NK-92 (cell line): ENCODE results near the gene SCN1A.
"Not testable (repeated sequence)": the region's sequence is repeated elsewhere in the genome, so short reads cannot be mapped to it uniquely, and the experiment has no call there.

ENCODE experiments used
- DNase-seq: peaks from one replicate; lab custom pipeline; 2025; ENCODE audit not compliant: unreplicated experiment; lab: John Stamatoyannopoulos, UW

Gene SCN1A

DNA sequence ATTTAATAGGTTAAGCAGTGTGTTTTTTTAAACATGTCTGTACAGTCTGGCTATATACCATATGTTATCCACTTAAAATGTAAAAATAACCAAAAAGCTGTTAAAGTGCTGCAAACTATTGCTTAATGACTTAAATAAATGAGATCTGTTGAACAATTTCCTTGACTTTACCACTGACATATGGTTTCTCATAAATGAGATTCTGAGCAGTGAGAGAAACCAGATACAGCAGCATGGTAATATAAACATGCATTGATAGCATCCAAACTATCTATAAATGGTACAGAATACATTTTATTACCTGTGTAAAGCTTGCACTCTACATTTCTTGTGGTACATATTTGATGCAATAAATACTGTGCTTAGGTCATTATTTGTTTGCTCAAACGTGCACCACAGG is 138.0 kb downstream of the SCN1A start:
- no peak for DNase-seq

DNA sequence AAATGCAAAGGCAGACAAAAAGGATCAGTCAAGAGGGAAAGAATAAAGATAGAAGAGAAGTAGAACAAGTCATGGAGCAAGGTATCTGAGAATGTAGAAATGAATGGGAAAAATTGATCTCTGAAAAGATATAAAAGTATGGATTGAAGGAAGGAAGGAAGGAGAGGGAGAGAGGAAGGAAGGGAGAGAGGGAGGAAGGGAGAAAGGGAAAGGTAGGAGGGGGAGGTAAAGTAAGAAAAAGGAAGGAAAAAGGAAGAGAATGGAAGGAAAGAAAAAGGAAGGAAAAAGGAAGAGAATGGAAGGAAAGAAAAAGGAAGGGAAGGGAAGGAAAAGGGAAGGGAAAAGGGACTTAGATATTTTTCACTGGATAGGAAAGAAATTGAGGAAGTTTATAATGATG is 142.7 kb downstream of the SCN1A start:
- no peak for DNase-seq

DNA sequence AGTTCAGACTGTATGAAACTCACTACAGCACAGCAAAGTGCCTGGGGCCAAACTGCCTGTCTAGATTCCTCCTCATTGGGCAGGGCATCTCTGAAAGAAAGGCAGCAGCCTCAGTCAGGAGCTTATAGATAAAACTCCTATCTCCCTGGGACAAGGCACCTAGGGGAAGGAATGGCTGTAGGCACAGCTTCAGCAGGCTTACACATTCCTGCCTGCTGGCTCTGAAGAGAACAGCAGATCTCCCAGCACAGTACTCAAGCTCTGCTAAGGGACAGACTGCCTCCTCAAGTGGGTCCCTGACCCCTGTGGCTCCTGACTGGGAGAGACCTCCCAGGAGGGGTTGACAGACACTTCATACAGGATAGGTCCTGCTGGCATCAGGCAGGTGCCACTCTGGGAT is 155.7 kb downstream of the SCN1A start:
- not testable (repeated sequence) for DNase-seq

DNA sequence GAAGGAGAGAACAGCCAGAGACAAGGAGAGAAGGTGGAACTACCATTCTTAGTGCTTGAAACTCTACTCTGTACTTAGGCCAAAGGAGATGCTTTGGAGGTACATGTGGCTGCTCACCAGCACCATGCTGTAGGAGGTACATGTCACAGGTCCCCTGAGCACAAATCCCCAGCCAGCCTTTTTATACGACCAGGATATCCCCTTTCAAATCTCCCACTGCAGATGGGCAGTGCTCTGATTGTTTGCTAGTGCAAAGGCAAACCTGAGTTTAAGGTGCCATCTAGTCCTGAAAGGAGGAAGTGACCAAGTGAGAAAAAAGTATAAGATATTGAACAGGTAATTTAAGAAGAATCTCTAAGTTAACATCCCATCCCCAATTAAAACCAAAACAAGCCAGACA is 157.2 kb downstream of the SCN1A start:
- no peak for DNase-seq

DNA sequence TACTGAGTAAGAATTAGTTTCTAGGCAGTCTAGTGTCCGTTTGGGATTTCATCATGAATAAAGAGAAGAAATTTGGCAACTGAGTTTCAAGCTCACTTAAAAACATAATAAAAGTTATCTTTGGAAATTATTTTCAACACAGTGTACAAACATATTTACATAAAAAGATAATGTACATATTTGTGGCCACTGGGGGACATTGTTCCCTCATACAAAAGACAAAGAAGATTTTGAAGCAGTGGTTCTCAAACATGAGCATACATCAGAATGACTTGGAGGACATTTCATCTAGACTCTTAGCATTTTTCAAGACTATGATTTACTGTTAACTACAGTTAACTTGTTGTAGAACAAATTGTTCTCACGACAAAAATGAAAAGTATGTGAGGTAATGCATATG is 158.6 kb downstream of the SCN1A start:
- no peak for DNase-seq

DNA sequence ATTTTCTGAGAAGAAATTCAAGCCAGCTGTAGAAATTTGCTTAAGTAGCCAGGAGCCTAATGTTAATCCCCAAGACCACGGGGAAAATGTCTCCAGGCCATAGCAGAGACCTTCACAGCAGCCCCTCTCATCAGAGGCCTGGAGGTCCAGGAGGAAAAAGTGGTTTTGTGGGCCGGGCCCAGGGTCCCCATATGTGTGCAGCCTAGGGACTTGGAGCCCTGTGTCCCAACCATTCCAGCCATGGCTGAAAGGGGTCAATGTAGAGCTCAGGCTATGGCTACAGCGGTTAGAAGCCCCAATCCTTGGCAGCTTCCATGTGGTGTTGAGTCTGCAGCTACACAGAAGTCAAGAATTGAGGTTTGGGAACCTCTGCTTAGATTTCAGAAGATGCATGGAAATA is 160.1 kb downstream of the SCN1A start:
- DNase-seq: no peak

DNA sequence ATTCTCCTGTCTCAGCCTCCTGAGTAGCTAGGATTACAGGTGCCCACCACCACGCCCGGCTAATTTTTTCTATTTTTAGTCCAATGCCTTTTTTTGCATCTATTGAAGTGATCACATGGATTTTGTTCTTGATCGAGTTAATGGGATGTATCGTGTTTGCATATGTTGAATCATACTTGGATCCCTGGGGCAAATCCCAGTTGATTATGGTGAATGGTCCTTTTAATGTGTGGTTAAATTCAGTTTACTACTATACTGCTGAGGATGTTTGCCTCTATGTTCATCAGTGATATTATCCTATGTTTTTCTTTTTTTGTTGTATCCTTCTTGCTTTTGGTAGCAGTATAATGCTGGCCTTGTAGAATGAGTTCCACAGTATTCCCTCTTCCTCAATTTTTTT is 166.0 kb downstream of the SCN1A start:
- no peak for DNase-seq

DNA sequence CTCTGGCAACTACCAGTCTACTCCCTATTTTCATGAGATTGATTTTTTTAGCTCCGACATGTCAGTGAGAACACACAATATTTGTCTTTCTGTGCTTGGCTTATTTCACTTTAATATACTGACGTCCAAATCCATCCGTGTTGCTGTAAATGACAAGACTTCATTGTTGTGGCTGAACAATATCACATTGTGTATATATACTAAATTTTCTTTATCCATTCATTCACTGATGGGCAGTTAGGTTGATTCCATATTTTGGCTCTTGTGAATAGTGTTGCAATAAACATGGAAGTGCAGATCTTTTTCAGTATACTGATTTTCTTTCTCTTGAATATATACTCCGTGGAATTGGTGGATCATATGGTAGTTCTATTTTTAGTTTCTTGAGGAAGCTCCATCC is 168.4 kb downstream of the SCN1A start:
- no peak for DNase-seq

DNA sequence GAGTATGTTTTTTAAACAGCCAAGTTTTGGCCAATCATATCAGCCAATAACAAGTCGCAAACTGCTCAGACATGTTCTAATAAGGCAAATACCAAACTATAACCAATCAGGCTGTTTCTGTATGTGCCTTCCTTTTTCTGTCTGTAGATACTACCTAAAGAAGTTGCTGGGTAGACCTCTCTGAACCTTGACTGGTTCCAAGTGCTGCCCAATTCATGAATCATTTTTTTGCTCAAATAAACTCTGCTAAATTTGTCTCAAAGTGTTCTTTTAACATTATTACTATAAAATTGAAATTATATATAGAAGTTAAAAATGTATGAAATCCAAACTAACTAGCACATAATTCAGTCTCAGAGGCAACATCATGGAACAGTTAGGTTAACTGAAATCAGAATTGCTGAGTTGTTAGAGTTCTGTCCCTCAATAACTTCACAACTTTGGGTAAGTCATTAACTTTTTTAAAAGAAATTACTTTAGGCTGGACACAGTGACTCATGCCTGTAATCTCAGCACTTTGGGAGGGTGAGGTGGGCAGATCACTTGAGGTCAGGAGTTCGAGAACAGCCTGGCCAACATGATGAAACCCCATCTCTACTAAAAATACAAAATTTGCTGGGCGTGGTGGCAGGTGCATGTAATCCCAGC is 169.4 kb downstream of the SCN1A start:
- DNase-seq: no peak

DNA sequence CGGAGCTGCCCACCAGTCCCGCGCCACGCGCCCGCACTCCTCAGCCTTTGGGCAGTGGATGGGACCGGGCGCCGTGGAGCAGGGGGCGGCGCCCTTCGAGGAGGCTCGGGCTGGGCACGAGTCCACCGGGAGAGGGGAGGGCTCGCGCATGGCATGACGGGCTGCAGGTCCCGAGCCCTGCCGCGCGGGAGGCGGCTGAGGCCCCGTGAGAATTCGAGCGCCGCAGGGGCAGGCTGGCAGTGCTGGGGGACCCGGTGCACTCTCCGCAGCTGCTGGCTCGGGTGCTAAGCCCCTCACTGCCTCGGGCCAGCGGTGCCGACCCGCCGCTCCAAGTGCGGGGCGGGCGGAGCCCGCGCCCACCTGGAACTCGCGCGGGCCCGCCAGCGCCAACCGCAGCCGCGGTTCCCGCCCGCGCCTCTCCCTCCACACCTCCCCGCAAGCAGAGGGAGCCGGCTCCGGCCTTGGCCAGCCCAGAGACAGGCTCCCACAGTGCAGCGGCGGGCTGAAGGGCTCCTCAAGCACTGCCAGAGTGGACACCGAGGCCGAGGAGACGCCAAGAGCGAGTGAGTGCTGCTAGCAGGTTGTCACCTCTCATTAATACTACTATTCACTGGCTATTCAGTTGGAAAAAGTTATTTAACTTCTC is 170.7 kb downstream of the SCN1A start:
- no peak for DNase-seq

DNA sequence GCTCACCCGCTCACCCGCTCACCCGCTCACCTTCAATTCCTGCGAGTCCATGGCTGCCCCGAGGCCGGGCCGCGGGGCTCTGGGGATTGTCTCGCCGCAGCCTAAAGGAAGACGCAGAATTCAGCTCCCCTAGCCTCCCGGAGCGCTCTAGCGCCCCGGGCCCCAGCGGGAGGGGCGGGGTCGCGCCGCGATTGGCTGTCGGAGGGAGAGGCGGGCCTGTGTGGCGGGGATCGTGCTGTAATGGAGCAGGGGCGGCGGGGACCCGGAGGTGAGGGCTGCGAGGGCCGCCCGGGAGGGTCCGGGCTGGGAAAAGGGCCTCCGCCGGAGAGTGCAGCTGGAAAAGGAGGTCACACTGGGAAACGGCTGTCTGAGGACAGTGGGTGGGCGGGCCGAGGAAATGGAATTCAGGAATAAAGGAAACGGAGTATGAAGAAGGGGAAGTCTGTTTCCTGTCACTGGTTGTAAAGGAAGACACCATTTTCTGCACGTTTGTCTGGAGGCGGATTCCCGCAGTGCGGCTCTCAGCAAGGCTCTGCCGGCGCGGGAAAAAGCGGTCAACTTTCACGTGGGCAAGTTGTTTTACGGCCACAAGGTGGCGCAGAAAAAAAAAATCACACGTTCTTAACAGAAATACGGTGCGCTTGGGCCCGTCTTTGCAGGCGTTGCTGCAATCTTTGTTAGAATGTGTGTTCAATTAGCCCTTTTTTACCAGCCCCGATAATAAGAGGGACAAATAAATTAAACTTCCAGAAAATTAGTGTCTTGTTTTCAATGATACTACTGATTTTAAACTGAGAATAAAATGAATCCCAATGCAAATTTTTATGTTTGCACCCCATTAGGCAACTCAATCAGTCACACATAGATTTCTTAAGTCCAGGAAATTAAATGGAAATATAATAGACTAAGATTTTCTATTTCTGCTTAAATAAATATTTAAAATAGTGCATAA is 173.9 kb downstream of the SCN1A start, which contains the start of gene TTC21B:
Gene TTC21B, minus strand, starts transcription at position 122 of the 952 bp plus-strand sequence. Its CDS starts 71 bp downstream, at position 51.
- DNase-seq: peak; percentile 25

DNA sequence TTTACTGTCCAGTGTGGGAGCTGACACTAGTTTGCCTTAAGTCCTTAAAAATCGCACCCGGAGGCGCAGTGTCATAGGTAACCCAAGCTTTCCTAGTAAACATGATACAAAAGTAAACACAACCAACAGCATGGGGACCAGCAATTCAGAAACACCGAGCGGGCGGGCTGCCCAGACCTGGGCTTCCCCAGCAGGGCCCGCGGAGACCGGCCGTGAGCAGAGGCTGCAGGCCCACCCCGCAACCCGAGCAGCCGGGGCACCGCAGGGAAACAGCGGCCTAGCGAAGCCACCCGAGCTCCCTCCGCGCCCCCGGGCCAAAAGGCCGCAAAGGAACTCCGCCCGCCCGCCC is 174.5 kb downstream of the SCN1A start:
- DNase-seq: no peak

DNA sequence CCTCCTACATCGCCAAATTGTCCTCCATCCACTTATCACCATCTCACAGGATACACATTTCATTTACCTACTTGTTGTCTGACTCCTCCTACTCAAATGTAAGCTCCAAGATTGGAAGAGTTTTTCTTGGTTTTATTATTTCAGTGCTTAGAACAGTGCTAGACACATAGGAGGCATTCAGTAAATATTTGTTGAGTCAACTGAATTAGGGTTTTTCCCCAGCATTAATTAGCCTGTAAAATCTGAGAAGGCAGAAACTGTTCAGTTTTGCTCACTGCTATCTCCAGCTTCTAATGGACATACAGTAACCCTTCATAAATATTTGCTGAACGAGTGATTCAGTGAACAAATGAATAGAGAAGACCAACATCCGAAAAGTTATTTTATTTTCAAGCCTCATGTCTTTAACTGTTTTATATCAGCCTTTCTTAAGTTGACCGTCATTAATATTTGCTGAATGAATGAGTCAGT is 175.0 kb downstream of the SCN1A start:
- no peak for DNase-seq

DNA sequence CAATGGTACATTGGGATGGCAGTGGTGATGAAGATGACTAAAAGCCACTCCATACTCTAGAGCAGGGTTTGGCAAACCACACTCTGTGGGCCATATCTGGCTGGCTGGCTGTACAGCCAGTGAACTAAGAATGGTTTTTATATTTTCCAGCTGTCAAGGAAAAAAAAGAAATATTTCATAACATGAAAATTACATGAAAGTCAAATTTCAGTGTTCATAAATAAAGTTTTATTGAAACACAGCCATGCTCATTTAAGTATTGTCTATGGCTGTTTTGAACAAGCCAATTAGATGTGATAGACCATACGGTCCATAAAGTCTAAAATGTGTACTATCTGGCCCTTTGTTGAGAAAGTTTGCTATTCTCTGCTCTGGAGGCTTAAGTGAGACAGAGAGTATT is 175.7 kb downstream of the SCN1A start:
- DNase-seq: no peak

DNA sequence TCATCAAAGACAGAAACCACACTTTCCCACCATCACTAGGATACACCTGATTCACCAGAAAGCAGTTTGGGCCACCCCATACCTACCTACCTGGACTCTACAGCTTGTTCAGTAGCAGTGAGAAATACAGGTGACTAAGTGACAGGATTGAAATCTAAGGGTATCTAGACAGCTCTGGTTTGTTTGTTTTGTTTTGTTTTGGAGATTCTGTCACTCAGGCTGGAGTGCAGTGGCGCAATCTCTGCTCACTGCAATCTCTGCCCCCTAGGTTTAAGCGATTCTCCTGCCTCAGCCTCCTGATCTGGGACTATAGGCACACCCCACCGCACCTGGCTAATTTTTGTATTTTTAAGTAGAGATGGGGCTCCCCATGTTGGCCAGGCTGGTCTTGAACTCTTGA is 177.4 kb downstream of the SCN1A start:
- DNase-seq: no peak

DNA sequence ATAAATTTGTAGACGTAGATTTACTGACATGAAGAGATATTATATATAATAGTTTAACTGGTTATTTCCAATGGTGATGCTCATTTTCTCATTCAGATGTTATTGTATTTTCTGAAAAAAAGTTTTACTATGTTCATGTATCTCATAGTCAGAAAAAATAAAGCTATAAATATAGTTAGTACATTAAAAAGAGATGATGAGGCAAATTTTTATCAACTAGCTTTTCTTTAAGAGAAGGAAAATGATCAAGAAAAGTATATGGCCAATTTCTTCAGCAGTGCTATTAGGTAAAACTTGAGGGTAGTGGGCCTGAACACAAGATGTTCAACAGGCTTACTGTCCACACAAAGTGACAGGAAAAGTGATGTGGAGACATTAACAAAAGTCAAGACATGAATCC is 186.0 kb downstream of the SCN1A start:
- no peak for DNase-seq

DNA sequence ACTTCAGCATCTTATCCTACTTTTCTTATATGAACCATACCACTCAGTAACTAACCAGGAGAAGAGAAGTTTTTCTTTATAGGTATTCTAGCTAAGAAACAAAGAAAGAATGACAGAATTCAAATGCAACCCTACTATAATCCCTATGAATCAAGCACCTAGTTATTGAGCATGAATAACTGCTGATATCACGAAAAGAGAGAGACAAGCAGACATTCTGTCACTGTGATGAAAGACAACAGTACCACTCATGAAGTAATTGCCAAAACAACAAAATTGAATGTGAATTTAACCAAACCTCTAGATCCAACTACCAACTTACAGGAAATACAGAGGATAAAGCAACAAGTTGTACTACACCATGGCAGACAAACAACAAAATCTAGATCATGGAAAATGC is 189.6 kb downstream of the SCN1A start:
- DNase-seq: no peak
